GM06990 (cell line): ENCODE data around the gene GSK3B.
"Not testable (repeated sequence)": the region's sequence is repeated elsewhere in the genome, so short reads cannot be mapped to it uniquely, and the experiment has no call there.

Source experiments
- DNase-seq: peaks from one replicate; pipeline ENCODE4 v3.0.0-alpha.2; 2011; ENCODE audit not compliant: insufficient read length; ENCODE audit errors: extremely low read depth
- H3K27me3 ChIP-seq: replicated peaks from 2 replicates; pipeline ENCODE4 v1.6.0; 2011; ENCODE audit warnings: low read length; ENCODE audit not compliant: control insufficient read depth, insufficient read depth
- H3K36me3 ChIP-seq: 2 replicates; pipeline ENCODE4 v1.5.1; 2011; ENCODE audit warnings: low read length; ENCODE audit not compliant: control insufficient read depth, insufficient read depth
- H3K4me3 ChIP-seq: replicated peaks from 2 replicates; pipeline ENCODE4 v1.5.1; 2011; ENCODE audit warnings: low read depth, mild to moderate bottlenecking, control low read depth, low read length
- CTCF ChIP-seq: IDR thresholded peaks from 2 replicates; pipeline ENCODE4 v1.5.1; 2011; ENCODE audit warnings: low read length, control low read depth, mild to moderate bottlenecking, inconsistent platforms; ENCODE audit not compliant: insufficient read depth, poor library complexity, severe bottlenecking

Gene GSK3B

GRCh38 chr3:120062474-120062873, 31.8 kb downstream of the GSK3B start:
- Histone ChIP-seq H3K27me3 (no peaks in the 10 kb centered on the region), H3K4me3 (no peak overlapping the region), H3K36me3 (no peaks in the 10 kb centered on the region)
- no peak for TF ChIP-seq CTCF
- no peak for DNase-seq

GRCh38 chr3:120059081-120059864, 35.0 kb downstream of the GSK3B start:
- TF ChIP-seq CTCF = no peak
- DNase-seq = no peak
- no peaks in the 10 kb centered on the region for H3K36me3 ChIP-seq
- H3K4me3 ChIP-seq = no peak overlapping the region
- no peaks in the 10 kb centered on the region for H3K27me3 ChIP-seq

GRCh38 chr3:120057626-120058025, 36.6 kb downstream of the GSK3B start:
- H3K4me3 ChIP-seq = no peak overlapping the region
- H3K27me3 ChIP-seq = no peaks in the 10 kb centered on the region
- no peak for DNase-seq
- no peak for TF ChIP-seq CTCF
- H3K36me3 ChIP-seq = no peaks in the 10 kb centered on the region

- DNase-seq = no peak
- H3K4me3 ChIP-seq = no peak overlapping the region
- H3K36me3 ChIP-seq = no peaks in the 10 kb centered on the region
- no peaks in the 10 kb centered on the region for H3K27me3 ChIP-seq
- no peak for TF ChIP-seq CTCF
Measured at GRCh38 chr3:120057029-120057428, 37.2 kb downstream of the GSK3B start.

GRCh38 chr3:120053647-120054046, 40.6 kb downstream of the GSK3B start:
- H3K36me3 ChIP-seq, DNase-seq, H3K27me3 ChIP-seq, H3K4me3 ChIP-seq: not testable (repeated sequence)

GRCh38 chr3:120052677-120053076, 41.6 kb downstream of the GSK3B start:
- H3K36me3 ChIP-seq = no peaks in the 10 kb centered on the region
- DNase-seq = no peak
- H3K4me3 ChIP-seq = no peak overlapping the region
- no peak for TF ChIP-seq CTCF
- H3K27me3 ChIP-seq = no peaks in the 10 kb centered on the region
